SU-DHL-6 (cell line): ENCODE results near the gene KIF21B.

ENCODE experiments used
- H2AFZ ChIP-seq: fragments of 200-600 bp; sonication (generic); 2 replicates; pipeline ENCODE4 v1.6.1; 2014; ENCODE audit warnings: low read depth, mild to moderate bottlenecking, moderate library complexity, mixed read lengths, antibody characterized with exemption, low read length; ENCODE audit not compliant: severe bottlenecking
- H3F3A ChIP-seq: fragments of 200-600 bp; shearing (Covaris generic); 2 replicates; pipeline ENCODE4 v1.6.0; 2016; ENCODE audit warnings: antibody characterized with exemption, mild to moderate bottlenecking; ENCODE audit not compliant: insufficient read depth
- H3K27ac ChIP-seq: fragments of 200-600 bp; sonication (generic); 2 replicates; pipeline ENCODE4 v1.5.1; 2016; ENCODE audit warnings: low read depth, mild to moderate bottlenecking, low read length, moderate library complexity, mixed read lengths
- H3K27me3 ChIP-seq: fragments of 200-600 bp; sonication (generic), shearing (Covaris generic); 2 replicates; pipeline ENCODE4 v1.6.0; 2014; ENCODE audit warnings: mild to moderate bottlenecking, low read length
- H3K36me3 ChIP-seq: fragments of 200-600 bp; sonication (generic); 2 replicates; pipeline ENCODE4 v1.6.1; 2014; ENCODE audit warnings: mild to moderate bottlenecking, low read length, mixed read lengths
- H3K4me2 ChIP-seq: fragments of 300-600, 200-600 bp; shearing (Covaris generic), sonication (generic); 2 replicates; pipeline ENCODE4 v1.6.0; 2014; ENCODE audit warnings: low read length, low read depth, mild to moderate bottlenecking; ENCODE audit not compliant: poor library complexity, severe bottlenecking
- H3K4me3 ChIP-seq: fragments of 200-600 bp; sonication (generic); 2 replicates; pipeline ENCODE4 v1.5.1; 2014; ENCODE audit warnings: antibody characterized with exemption, low read length, mild to moderate bottlenecking, mixed read lengths; ENCODE audit not compliant: insufficient read depth, poor library complexity, severe bottlenecking
- H3K79me2 ChIP-seq: fragments of 200-600 bp; sonication (generic); 2 replicates; pipeline ENCODE4 v1.6.1; 2014; ENCODE audit warnings: mild to moderate bottlenecking, low read length, moderate library complexity; ENCODE audit not compliant: insufficient read depth
- H3K9ac ChIP-seq: fragments of 200-600 bp; sonication (generic); 2 replicates; pipeline ENCODE4 v1.7.0; 2014; ENCODE audit warnings: mild to moderate bottlenecking, low read length
- H3K9me2 ChIP-seq: fragments of 200-600 bp; sonication (generic); replicated peaks from 2 replicates; pipeline ENCODE4 v1.6.1; 2014; ENCODE audit warnings: low read length; ENCODE audit not compliant: insufficient read depth
- H3K9me3 ChIP-seq: fragments of 200-600 bp; sonication (generic); 2 replicates; pipeline ENCODE4 v1.6.1; 2014; ENCODE audit warnings: low read length, mixed read lengths; ENCODE audit not compliant: insufficient read depth
- H4K20me1 ChIP-seq: fragments of 200-600 bp; sonication (generic); 2 replicates; pipeline ENCODE4 v1.6.1; 2014; ENCODE audit warnings: low read depth, mild to moderate bottlenecking, antibody characterized with exemption, low read length, moderate library complexity, mixed read lengths
- EZH2phosphoT487 ChIP-seq: fragments of 200-600 bp; sonication (generic), shearing (Covaris generic); conservative IDR thresholded peaks from 2 replicates; pipeline ENCODE4 v1.6.1; 2018; ENCODE audit warnings: mild to moderate bottlenecking, antibody characterized with exemption, low read length, moderate library complexity, mixed read lengths
- TF ChIP-seq, protein P1 (sequence below): fragments of 200-600 bp; sonication (generic); IDR thresholded peaks from one replicate; pipeline ENCODE4 v1.5.1; 2017; ENCODE audit warnings: antibody characterized with exemption, mild to moderate bottlenecking, low read length, moderate library complexity; ENCODE audit not compliant: insufficient read depth, poor library complexity, severe bottlenecking

KIF21B gene

GRCh38 chr1:200971955-200972711 lies 51.4 kb downstream of the KIF21B start:
- no peaks in the 10 kb centered on the region for H3K79me2 ChIP-seq
- H2AFZ ChIP-seq: no peak overlapping the region
- no peak overlapping the region for H3K4me2 ChIP-seq
- no peak overlapping the region for H3K27ac ChIP-seq
- H3K4me3 ChIP-seq: no peak overlapping the region
- no peaks in the 10 kb centered on the region for H3K36me3 ChIP-seq
- TF ChIP-seq, protein P1, sequence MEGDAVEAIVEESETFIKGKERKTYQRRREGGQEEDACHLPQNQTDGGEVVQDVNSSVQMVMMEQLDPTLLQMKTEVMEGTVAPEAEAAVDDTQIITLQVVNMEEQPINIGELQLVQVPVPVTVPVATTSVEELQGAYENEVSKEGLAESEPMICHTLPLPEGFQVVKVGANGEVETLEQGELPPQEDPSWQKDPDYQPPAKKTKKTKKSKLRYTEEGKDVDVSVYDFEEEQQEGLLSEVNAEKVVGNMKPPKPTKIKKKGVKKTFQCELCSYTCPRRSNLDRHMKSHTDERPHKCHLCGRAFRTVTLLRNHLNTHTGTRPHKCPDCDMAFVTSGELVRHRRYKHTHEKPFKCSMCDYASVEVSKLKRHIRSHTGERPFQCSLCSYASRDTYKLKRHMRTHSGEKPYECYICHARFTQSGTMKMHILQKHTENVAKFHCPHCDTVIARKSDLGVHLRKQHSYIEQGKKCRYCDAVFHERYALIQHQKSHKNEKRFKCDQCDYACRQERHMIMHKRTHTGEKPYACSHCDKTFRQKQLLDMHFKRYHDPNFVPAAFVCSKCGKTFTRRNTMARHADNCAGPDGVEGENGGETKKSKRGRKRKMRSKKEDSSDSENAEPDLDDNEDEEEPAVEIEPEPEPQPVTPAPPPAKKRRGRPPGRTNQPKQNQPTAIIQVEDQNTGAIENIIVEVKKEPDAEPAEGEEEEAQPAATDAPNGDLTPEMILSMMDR: peak; percentile 76
- TF ChIP-seq EZH2phosphoT487: no peak
- no peaks in the 10 kb centered on the region for H4K20me1 ChIP-seq
- H3K9me3 ChIP-seq: no peaks in the 10 kb centered on the region
- H3K9ac ChIP-seq: no peak overlapping the region
- no peaks in the 10 kb centered on the region for H3F3A ChIP-seq
- H3K27me3 ChIP-seq: no peaks in the 10 kb centered on the region
- H3K9me2 ChIP-seq: no peaks in the 10 kb centered on the region

DNA sequence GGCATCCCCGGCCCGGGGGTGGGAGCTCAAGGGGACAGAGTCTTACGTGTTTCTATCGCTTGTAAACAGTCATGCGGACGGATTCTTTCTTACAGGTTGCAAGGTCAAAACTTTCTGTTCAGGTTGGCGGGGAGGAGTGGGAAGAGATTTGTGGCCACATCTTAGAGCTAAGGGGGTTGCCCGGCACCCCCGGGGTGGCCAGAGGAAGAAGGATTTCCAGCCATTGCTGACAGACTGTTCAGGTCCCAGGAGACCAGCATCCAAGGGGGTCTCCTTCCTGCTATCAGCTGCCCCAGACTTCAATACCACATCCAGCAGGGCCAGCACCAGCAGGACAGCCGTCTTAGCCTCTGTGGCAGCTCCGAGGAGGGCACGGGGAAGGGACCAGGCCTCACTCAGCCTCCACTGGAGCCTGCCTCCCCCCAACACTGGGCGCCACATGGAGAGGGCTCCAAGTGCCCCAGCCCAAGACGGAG lies 52.0 kb downstream of the KIF21B start:
- H3K36me3 ChIP-seq: no peaks in the 10 kb centered on the region

GRCh38 chr1:200970771-200971427 lies 52.6 kb downstream of the KIF21B start:
- Histone ChIP-seq H2AFZ (no peak overlapping the region), H3K4me2 (no peak overlapping the region), H3K4me3 (no peak overlapping the region), H3K9me2 (no peaks in the 10 kb centered on the region), H3K27me3 (no peaks in the 10 kb centered on the region), H3K9ac (no peak overlapping the region), H3F3A (no peaks in the 10 kb centered on the region), H3K36me3 (no peaks in the 10 kb centered on the region), H4K20me1 (no peaks in the 10 kb centered on the region), H3K9me3 (no peaks in the 10 kb centered on the region), H3K79me2 (no peaks in the 10 kb centered on the region), H3K27ac (no peak overlapping the region)
- TF ChIP-seq, protein P1: no peak
- TF ChIP-seq EZH2phosphoT487: no peak

More for the DNA sequence above, 52.0 kb downstream of the KIF21B start:
- no peak overlapping the region for H3K9ac ChIP-seq
- TF ChIP-seq EZH2phosphoT487: no peak
- TF ChIP-seq, protein P1: no peak
- H3K9me2 ChIP-seq: no peaks in the 10 kb centered on the region
- H3K27ac ChIP-seq: no peak overlapping the region
- H3K4me2 ChIP-seq: no peak overlapping the region
- no peaks in the 10 kb centered on the region for H3K9me3 ChIP-seq
- no peaks in the 10 kb centered on the region for H3K27me3 ChIP-seq
- no peaks in the 10 kb centered on the region for H3F3A ChIP-seq
- H3K79me2 ChIP-seq: no peaks in the 10 kb centered on the region
- H4K20me1 ChIP-seq: no peaks in the 10 kb centered on the region
- no peak overlapping the region for H2AFZ ChIP-seq
- H3K4me3 ChIP-seq: no peak overlapping the region
